ENCODE results near the gene AEN.
A peak's percentile ranks its signal among the peaks of the same experiment; 100 is the strongest.

The AEN gene, protein sequence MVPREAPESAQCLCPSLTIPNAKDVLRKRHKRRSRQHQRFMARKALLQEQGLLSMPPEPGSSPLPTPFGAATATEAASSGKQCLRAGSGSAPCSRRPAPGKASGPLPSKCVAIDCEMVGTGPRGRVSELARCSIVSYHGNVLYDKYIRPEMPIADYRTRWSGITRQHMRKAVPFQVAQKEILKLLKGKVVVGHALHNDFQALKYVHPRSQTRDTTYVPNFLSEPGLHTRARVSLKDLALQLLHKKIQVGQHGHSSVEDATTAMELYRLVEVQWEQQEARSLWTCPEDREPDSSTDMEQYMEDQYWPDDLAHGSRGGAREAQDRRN

DNA sequence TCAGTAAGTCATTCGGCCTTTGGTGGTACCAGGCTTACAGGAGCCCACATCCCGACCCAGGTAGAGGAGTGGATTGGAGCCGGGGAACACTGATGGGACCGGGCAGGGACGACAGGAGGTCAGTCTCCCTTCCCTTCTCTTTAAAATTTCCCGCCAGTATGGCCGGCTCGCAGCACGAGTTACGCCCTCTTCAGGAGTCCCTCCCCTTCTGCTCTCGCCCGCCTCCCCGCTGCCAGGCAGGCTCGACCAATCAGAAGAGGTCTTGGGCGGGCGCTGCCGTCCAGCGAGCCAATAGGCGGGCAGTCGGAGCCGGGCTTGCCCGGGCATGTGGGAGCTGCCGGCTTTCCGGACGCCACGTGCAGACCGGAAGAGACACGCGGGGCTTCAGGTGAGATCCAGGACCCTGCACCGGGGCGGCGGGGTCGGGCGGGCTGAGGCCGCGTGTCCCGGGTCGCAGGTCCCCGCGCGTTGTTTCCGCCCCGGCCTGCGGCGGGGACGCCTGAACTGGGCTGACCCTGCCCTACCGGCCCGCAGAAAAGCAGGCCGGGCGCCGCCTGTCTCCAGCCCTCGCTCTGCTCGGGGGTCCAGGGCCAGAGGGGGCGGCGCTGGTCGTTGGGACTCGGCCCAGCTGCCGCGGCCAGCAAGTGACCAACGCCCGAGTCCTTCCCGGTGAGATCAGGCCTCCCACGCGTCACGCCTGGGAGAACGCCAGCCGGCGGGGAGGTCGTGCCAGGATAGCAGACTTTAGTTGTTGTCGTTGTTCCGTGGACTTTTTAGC lies at the start of gene AEN:
AEN (plus strand) TSS at position 346 of the 778 bp plus-strand sequence. CDS start 4,870 bp downstream, outside the sequence.
- DNase-seq, result peak; percentile 83

DNA sequence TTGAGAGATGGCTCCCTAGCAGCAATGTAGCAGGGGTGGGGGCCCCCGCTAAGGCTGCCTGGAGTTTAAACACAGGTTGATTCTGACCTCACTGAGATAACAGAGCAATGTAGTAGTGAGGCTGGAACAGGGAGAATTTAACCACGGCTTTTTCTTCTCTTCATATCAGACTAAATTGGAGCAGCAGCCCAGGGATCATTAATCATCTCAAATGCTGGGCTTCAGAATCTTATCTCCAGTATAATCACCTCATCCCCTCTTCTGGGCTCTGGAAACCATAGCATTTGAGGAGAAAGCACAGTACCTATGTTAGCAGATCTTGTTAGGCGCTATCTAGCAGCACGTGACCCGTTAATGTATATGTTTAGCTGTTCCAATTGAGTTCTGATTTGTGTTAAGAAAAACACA lies 49.3 kb upstream of the AEN start:
- no peak for DNase-seq

DNA sequence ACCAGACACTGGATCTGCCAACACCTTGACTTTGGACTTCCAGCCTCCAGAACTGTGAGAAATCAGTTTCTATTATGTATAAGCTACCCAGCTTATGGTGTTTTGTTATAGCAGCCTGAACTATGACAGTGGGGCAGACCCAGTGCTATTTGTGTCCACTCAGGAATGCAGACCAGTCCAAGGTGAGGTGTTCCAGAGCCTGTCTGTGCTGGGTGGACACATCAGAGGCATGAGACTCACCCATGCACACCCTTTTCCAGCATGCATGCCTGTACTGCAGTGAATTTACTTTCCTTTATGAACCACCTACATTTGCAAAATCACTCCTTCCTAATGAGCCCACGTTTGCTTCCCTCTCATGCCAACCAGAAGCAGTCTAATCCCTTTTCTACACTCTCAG lies 47.1 kb upstream of the AEN start:
- DNase-seq, result no peak

DNA sequence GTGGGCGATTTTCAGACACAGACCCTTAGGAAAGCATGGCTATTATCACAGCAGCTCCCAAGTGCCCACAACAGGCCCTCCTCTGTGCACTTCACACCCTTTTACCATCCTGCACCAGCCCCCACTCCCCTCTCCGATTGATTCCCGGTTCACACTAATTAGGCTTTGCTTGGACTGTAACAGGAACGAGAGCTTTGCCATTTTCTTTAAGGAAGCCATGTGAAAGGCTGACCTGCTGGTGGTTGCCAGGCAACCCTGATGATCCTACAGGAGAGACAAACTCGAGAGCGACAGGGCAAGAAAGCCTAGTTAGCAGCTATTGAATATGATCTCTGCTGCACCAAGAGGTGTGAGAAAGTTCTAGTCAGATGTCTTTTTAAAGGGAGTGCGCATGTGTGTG lies 46.5 kb upstream of the AEN start:
- no peak for DNase-seq

DNA sequence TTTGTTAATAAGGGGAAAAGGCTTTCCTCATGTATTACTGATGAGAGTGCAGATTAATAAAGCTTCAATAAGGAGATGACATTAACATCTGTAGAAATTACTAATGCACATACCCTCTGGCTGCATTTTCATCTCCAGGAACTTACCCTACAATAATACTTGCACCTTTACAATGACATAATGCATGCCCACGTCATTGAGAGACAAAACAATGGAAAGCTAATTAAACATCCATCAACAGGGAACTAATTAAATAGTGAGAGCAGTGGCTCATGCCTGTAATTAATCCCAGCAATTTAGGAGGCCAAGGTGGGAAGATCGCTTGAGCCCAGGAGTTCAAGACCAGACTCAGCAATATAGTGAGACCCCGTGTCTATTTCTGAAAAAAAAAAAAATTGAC lies 41.8 kb upstream of the AEN start:
- no peak for DNase-seq

DNA sequence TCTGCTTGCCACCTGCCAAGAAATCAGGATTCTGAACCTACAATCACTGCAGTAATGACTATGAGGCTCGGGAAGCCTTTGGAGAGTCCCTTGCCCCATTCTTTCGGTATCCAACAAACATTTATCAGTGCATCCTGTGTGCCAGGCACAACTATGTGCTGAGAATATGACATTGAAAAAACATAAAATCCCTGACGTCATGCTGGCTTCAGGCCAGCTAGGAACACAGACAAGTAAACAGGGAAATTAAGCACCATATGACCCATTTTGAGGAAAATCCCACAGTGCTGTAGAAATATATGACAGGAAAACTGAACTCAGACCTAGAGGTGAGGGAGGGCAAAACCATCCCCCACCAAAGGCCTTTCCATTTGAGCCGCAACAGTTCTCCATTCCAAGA lies 40.6 kb upstream of the AEN start:
- DNase-seq, result no peak

DNA sequence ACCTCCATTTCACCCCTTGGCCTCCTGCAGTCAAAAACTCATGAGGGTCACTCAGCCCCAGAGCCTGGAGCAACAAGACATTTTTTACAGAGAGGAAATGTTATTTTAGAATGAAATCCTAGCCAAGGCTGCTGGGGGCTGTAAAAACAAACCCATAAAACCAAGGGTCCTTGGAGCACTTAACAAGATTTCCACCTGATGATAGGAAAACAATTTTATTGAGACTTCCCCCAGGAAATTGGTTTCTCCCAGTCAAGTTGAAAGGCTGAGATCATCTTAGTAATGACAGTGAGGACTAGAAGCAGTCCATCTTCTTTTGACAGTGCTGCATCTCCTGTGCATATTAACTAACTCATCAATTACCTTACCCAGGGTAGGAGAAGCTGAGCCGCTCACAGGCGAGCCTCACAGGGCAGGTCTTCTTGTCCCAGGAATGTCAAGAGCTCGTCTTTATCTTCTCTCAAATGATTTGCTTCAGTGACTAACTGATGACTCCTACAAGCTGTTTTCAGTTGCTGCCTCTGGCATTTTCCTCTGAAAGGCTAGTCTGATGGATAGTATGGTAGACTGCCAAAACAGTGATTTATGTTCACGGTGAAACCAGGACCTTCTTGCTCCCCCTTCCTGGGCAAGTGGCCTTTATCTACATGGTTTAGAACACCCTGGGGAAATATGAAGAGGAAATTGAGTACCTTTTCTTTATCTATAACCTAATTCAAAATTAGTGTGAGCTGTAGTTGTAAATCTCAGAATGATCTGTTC lies 34.6 kb upstream of the AEN start:
- DNase-seq, result no peak

DNA sequence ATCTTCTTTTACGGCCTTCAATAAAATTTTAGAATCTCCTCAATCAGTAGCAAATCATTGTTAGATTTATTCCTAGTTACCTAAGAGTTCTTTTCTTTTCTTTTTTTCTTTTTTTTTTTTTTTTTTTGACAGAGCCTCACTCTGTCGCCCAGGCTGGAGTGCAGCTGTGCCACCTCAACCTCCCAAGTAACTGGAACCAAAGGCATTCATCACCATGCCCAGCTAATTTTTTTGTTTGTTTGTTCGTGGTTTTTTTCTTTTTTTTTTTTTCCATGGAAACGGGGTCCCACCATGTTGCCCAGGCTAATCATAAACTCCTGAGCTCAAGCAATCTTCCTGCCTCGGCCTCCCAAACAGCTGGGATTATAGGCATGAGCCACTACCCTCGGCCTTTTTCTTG lies 30.4 kb upstream of the AEN start:
- no peak for DNase-seq

DNA sequence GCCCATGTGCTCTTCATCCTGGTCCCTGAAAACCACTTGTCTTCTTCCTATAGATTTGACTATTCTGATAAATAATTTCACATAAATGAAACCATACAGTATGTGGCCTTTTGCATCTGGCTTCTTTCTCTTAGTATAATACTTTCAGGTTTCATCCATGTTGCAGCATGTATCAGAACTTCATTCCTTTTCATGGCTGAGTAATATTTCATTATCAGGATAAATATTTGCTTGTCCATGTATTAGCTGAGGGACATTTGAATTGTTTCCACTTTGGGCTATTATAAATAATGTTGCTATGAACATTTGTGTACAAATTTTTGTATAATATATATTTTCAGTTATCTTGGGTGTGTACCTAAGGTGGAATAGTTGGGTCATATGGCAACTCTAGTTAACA lies 29.8 kb upstream of the AEN start:
- no peak for DNase-seq

DNA sequence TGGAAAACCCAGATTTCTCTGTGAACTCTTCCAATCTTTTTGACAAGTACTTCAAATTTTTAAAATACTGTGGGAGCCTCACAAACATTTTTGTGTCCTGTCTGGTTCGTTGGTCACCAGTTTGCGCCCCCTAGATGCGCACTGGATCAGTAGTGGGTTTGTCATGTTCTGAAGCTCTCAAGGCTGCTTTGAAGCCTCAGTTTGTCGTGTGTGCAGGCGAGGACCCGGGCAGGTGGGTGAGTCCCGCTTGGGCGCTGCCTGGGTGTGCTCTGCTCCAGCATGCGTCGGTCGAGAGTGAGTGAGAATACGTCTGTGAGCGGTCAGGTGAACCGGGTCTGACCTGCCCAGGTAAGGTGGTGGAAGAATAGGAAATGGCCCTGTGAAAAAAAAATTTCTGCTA lies 17.3 kb upstream of the AEN start:
- no peak for DNase-seq

DNA sequence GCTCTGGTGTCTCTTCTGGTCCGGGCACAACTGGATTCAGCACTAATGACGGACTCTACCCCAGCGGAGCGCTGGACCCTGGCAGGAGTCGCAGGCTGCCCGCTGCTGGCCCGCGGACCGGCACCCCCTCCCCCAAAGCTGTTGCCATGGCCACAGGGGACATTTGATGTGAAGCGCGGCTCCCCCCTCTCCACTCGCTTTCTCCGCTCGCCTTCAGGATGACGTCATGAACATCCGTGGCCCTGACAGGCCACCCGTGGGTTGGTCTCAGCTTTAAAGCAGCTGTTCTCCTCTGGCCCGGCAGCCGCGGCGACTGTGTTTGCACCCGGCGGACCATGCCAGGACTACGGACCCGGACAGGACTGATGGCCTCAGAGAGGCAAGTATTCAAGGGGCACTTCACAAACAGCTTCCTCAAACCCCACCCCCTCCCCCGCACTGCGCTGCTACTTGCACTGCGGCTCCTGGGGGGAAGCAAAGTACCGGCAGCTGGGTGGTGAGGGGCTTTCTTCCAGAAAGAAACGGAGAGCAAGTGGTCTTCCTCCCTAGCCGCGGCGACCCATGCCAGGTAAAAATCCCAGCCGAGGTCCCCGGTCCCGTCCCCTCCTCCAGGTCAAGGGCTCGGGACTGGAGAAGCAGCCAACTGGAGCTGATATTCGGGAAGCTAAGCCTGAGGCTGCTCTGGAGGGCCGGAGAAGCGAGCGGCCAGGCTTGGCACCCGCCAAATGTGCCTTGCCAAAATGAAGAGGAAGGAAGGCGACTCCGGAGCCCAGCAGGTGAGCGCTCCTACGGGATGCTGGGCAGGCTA lies 16.6 kb upstream of the AEN start:
- peak; percentile 27 for DNase-seq

DNA sequence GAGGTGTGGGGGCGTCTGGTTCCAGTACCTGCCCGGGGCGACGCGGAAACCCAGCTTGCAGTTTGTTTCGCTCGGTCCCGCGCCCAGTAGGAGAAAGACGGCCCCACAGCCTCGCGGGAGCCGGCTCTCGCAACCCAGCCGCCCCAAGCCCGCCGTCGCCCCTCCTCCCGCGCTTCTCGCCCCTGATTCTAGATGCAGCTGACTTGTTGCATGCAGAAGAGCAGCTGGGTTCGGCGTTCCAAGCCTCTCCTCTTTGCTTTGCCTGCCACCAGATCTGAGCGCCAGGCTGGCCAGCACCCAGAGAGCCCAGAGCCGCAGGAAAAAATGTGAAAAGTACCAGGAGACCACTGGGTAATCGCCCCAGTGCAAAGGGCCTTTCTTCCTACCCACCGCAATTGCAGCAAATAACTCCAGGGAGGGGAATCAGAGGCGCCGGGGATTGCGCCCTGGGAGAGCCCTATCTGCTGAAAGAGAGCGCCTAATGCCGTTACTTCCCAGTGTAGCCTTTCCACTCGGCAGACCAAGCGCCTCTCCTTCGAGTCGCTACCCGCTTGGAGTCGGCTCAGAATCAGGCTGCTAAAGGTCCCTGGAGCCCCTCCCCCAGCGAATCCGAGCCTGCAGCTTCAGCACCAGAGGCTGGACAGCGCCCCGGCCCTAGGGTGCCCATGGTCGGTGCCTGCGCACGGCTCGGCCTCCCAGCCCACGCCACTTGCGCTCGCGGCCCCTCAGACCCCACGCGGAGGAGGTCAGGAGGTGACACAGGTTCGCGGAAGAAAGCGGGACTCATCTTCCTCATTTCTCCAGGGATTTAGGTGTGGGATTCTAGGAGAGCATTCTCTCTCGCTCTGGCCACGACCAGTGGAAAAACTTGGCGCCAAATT lies 15.7 kb upstream of the AEN start:
- no peak for DNase-seq

DNA sequence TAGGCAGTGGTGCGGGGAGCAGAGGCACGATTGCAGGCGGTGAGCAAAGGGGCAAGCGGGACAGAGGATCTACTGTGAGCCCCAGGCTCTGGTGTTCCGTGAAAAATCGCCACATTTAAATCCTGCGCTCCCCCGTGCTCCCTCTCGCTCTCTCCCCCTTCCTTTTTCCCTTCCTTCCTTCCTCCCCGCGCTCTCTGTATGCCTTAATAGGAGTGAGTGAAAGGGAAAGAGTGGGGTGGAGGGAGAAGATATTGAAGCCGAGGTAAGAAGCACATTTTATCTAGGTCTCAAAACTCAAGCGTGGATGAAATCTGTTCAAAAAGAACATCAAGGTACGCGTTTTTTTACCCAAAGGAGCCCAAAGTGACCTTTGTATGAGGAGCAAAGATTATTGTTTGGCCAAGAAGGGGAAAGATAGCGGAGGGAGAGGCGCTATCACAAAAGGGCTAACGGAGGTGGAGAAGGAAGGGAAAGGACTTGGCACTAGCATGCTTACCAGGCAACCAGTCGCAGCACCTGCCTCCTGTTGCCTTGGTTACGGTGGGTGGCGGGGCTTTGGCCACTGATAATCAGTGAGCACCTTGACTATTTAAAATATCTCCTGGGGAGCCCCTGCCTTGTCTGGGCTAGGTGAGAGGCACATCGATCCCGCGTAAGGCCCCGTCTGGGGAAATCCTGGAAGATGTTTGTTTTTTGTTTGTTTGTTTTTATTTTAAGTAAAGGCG lies 14.9 kb upstream of the AEN start:
- peak; percentile 44 for DNase-seq

DNA sequence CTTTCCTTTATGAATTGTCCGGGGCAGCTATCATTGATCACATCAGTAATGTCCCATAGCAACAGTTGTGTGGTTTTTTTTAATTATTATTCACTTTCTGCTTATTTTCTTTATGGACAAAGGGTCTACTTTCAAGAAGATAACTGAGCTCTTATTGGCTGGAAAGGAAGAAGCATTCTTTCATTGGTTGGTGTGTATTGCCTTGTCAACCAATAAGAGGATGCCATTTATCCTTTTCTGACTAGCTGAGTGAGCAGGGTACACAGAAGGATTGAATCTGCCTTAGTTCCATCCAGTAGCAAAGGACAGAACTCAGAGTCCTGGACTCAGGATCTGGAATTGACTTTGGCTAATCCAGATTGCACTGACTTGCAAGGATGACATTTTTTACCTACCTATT lies 13.2 kb upstream of the AEN start:
- DNase-seq, result no peak

DNA sequence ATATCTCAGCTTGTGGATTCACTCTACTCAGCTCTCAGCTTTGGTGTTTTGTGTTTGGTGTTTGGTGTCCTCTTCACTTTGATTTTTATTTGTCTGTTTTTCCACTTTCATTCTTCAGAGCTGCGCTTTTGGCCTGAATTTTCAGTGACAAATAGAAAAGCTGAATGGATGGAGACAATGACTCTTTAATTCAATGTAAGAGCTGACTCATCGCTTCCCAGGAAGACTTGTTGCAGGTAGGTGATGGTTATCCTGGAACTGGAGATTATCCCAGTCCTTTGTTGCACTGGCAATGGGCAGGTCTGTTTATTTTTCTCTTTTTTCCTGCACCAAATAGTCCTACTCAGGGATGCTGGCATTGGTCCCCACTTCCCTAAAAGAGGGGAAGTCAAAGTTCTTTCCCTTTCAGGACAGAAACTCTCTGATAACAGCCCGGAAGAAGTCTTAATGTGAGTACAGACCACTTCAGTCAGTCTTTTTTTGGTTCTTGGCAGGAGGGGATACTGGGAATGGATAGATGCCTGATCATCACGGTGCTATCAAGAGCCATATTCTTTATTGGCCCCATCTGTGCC lies 12.4 kb upstream of the AEN start:
- no peak for DNase-seq

DNA sequence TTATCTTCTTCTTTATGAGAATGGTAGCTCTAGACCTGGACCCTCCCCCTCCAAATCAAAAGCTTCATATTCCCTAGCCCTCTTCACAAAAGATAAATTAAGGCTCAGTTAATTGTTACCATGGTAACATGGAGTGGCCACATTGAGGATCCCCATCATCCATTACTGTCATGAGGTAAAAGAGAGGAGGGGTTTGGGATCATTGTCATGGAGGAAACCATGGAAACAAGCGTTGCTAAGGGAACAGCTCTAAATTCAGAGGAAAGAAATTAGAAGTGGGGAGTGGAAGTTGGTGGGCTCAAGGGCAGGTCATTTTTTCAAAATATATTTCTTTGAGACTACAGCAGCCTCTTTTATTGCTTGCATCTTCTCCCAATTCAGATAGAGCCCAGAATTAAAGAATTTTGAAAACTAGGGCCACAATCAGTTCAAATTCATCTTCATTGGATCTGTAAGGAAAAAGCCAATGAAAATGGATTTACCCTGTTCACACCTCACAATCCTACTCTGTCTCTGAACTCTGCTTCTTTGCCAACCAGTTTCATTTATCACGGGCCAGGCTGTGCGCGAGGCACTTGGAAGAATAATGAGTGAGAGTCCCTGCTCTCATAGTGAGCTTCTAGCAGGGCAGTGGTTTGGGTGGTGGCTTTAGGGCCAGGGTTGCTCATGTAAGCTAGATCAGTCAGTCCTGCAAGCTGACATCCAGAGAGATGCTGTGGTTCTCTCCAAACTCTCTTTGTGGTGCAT lies 11.6 kb upstream of the AEN start:
- DNase-seq, result no peak

DNA sequence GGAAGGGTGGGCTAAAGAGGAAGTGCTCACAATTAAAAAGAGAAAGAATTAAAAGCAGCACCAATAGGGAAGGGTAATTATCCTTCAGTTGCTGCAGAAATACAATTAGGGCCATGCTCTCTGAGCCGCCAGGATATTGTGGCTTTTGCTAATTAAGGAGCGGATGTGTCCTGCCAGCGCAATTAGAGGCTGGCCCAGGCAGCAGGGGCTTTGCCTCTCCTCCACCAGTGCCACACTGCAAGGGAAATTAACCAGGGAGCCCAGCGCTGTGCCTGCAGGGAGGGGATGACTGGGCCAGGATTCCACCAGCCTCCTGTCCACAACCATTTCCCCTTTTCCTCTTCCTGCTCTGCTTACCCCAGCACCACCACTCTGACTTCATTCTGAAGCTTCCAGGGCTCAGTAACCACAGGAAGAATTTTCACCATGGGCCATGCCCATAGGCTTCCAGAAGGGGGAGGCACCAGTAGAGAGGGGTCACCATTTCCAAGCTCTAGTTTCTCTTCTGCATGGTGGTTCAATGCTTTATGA lies 10.4 kb upstream of the AEN start:
- DNase-seq, result no peak

DNA sequence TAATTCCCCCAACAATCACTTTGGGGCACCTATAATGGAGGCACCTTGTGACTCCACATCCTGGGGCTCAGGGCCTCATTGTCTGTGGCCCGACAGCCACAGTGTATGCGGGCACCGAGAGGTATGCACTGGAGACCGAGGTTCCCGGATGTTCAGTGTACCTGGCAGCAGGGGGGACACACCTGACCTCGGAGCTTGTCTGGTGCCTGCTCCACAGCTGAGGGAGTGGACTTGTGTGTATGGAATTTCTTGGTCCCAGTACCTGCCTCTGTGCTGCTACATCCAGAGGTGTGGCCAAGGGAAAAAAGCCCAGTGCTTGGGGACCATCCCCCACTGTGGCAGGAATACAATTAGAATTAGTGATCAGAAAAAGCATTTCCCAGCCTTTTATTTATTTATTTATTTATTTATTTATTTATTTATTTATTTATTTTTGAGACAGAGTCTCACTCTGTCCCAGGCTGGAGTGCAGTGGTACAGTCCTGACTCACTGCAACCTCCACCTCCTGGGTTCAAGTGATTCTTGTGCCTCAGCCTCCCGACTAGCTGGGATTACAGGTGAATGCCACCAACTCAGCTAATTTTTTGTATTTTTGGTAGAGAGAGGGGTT lies 8.8 kb upstream of the AEN start:
- DNase-seq, result no peak
